CD1c-positive myeloid dendritic cell (primary cell): ENCODE measurements around the gene IDUA.
"Not testable (repeated sequence)": the region's sequence is repeated elsewhere in the genome, so short reads cannot be mapped to it uniquely, and the experiment has no call there.

Experiments
- DNase-seq: peaks from one replicate; pipeline ENCODE4 v3.0.0-alpha.2; 2016; ENCODE audit errors: extremely low spot score

IDUA gene

DNA sequence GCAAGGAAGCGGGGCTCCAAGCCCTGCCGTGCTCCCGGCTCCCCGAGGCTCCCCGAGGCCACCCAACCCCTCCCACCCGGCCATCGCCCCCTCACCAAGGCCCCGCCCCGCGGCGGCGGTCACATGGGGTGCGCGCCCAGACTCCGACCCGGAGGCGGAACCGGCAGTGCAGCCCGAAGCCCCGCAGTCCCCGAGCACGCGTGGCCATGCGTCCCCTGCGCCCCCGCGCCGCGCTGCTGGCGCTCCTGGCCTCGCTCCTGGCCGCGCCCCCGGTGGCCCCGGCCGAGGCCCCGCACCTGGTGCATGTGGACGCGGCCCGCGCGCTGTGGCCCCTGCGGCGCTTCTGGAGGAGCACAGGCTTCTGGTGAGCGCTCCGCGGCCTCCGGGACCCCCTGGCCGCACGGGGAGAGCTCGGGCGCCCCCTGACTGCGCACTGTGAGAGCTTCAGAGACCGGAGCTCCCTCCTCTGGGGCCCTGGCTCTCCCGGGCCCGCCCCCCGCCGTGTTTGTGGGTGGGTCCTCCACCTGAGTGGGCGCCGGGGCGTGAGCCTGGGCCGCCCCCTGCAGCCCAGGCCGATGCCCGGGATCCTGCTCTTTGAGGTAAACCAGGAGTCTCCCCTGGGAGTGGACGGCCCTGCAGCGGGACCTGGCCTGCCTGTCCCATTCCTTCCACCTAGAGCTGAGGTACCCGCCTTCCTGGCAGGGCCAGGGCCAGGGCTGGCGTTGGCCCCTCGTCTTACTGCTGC is at the start of gene IDUA:
TSS of gene IDUA (plus strand) at position 166 of the 745 bp plus-strand sequence. CDS start at position 207, 41 bp downstream.
- peak; percentile 90 for DNase-seq

DNA sequence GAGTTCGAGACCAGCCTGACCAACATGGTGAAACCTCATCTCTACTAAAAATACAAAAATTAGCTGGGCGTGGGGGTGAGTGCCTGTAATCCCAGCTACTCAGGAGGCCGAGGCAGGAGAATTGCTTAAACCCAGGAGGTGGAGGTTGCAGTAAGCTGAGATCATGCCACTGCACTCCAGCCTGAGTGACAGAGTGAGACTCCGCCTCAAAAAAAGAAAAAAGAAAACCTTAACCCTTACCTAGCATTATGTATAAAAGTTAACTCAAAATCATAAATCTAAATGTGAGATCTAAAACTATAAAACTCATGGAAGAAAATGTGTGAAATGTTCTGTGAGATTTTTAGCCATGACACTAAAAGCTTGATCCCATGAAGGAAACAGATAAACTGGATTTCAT is 47.3 kb upstream of the IDUA start:
- DNase-seq: not testable (repeated sequence)

DNA sequence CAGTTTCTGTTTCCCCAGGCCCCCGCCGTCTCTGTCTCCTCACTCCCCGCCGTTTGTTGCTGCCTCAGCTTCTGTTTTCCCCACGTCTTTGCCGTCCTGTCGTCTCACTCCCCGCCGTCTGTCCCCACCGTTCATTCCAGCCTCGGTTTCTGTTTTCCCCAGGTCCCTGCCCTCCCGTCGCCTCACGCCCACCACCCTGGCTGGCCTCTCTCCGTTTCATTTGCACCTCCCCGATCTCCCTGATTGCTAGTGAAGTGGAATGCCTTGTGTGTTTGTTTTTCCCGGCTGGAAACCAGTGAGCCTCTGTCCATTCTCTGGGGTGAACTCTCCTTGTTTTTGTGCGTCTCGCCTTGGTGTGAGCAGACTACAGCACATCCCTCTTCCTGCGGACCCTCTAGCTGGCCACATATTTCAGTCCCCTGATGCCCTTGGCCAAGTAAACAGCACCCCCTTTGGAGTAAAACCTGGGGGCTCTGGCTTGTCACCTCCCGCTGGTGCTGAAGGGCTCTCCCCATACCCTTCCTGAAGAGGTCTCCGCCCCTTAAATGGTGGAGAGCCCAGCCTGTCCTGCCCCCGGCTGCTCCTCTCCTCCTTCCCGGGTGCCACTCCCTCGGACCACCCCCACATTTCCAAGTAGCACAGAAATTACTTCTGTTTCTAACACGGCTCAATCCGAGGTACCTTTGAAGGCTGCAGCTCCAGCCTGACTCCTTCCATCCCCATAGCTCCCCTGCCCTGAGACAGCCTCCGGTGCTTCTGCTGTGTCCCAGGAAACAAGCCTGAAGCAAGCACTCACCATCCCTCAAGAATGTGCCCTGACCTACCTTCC is 41.4 kb upstream of the IDUA start:
- DNase-seq: no peak

DNA sequence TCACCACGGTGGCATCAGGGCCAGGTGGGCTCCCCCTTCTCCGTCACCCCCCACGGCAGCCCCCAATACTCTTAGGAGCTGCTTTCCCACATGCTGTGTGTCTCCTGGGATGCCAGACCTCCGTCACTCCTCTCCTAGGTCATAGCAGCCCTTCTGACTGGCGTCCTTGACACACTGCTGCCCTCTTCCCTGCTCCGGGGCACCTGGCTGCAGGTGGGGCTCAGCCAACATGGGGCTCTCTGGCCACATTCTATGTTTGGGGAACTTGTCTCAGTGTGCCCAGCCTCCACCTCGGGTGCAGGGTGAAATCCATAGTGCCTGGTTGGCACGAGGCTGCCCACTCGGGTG is 40.8 kb upstream of the IDUA start:
- DNase-seq: no peak

DNA sequence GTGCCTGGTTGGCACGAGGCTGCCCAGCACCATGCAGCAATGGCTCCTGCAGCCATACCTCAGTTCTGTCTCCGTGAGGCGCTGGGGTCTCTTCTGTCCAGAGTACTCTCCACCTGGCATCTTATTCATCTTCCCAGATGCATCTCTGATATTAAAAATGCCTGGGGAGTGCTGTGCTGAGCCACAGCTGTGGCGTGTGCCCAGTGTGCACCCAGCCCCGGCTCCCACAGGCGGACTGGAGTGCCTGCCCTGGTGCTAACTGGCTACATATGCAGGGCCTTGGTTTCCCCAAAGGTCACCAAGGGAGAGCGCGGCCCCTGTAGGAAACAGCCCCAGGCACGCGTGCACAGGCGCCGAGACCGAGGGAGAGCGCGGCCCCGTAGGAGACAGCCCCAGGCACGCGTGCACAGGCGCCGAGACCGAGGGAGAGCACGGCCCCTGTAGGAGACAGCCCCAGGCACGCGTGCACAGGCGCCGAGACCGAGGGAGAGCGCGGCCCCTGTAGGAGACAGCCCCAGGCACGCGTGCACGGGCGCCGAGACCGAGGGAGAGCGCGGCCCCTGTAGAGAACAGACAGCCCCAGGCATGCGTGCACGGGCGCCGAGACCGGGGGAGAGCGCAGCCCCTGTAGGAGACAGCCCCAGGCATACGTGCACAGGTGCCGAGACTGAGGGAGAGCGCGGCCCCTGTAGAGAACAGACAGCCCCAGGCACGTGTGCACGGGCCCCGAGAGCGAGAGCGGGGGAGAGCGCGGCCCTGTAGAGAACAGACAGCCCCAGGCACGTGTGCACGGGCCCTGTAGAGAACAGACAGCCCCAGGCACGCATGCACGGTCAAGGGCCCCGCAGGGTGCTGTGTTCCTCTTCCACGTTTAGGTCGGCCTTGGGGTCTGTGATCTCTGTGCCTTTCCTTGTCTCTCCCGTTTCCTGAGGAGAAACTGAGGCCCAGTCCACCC is 40.0 kb upstream of the IDUA start:
- no peak for DNase-seq

DNA sequence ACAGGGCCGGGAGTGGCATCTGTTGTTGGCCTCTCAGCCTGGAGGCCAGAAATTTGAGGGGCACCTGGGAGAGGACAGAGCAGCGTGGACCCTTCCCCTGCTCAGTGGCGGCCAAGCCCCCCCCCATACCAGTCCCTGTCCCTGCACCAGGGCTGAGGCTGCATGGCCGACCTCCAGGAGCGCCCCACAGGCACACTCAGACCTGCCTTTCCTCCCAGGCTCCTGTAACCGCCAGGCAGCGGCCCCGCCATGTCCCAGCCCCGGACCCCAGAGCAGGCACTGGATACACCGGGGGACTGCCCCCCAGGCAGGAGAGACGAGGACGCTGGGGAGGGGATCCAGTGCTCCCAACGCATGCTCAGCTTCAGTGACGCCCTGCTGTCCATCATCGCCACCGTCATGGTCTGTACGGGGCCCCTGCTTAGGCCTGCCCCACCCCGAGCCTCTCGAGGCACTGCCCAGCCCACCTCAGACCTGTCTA is 39.3 kb upstream of the IDUA start:
- no peak for DNase-seq

DNA sequence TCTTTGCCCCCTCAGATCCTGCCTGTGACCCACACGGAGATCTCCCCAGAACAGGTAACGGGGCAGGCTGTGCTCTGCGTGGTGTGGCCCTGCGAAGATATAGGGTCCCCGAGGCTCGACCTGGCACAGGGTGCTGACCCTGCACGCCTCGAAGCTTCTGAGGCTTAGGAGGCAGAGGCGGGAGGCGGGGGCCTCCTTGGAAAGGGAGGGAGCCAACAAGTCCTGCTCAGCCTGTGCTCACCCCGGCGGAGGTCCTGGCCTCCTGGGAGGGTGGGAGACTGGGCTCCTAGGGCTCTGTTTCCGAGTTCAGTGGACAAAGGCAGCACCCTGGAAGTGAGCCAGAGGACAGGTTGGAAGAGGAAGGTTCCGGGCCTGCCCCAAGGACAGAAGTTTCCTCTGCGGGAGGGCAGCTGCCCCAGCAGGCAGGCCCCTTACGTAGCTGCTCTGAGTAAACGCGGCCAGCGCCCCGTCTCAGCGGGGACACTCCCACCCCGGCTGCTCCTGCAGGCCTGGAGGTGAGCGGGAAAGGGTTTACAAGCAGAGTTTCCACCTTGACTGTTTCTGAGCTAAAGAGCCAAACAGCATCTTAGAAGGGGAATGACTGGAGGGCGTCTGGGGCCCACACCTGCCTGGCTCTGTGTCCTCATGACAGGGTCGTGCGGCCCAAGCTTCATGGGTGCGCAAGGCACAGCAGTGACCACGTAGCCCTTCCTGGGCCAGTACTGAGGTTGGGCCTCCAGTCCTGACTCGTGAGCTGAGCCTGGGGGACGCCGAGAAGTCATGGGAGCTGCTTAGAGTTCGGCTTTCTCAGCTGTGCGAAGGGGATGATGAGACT is 38.5 kb upstream of the IDUA start:
- no peak for DNase-seq

DNA sequence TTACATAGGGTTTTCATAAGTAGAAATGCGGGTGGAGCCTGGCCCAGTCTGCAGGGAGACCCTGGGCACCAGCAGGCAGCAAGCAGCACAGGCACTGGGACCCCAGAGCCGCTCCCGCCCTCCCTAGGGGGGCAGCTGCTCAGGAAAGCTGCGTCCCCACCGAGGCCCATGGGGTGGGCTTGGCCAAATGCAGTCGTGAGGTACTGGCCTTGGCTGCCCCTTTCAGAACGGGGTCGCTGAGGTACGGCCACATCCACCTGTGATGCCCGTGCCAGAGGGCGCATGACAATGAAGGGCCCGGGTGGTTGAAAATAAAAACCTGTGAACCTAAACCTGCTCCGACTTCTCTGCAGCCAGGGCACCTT is 37.9 kb upstream of the IDUA start:
- no peak for DNase-seq

DNA sequence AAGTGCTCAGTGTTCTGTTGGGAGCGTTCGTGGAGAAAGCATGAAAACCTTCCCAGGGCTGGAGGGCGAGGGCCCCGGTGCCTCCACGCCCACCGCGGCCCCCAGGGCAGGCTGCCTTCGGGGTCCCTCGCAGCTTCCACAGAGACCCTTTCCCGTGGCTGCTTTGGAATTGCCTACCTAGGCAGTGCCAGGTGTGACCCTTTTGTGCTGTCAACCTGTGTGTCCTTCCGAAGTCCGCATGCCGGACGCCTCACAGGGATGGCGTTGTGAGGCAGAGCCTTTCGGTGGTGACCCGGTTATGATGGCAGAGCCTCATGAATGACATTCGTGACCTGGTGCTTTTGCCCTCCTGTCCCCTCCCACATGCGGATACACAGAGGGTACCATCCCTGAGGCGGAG is 37.2 kb upstream of the IDUA start:
- no peak for DNase-seq

DNA sequence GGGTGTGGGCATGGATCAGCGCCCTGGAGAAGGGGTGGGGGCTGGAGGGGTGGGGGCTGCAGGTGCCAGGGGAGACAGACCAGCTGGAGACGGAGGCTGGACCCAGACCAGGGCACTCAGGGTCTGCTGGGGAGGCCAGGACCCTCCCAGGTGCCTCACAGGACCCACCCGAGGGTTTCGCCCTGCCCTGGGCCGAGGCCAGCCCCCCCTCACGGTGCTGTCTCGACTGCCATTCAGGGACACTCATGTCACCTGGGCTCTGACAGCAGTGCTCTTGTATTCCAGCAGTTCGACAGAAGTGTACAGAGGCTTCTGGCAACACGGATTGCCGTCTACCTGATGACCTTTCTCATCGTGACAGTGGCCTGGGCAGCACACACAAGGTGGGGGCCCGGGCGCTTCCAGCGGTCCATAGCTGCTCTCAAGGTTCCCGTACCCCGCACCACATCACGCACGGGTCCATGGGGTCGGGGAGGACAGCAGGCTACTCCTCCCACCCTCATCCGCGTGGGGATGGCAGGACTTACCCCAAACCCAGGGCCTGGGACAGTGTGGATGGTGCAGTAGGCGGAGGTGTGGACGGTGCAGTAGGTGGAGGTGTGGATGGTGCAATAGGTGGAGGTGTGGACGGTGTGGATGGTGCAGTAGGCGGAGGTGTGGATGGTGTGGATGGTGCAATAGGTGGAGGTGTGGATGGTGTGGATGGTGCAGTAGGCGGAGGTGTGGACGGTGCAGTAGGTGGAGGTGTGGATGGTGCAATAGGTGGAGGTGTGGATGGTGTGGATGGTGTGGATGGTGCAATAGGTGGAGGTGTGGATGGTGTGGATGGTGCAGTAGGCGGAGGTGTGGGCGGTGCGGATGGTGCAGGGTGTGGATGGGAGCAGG is 36.5 kb upstream of the IDUA start:
- DNase-seq: no peak

DNA sequence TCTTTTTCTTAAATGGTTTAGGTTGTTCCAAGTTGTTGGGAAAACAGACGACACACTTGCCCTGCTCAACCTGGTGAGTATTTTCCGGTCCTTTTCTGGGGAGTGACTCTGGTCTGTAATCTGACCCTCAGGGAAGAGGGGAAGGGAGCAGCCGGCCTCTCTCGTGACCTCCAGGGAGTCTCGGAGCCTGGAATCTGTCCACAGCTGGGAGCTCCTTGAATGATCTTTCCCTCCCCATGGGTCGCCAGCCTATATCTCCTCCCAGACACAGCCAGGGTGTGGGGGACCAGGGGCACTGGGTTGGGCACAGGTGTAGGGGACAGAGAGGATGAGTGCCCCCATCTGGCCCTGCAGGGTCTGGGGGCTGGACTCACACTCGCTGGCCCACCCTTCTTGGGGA is 35.7 kb upstream of the IDUA start:
- no peak for DNase-seq

DNA sequence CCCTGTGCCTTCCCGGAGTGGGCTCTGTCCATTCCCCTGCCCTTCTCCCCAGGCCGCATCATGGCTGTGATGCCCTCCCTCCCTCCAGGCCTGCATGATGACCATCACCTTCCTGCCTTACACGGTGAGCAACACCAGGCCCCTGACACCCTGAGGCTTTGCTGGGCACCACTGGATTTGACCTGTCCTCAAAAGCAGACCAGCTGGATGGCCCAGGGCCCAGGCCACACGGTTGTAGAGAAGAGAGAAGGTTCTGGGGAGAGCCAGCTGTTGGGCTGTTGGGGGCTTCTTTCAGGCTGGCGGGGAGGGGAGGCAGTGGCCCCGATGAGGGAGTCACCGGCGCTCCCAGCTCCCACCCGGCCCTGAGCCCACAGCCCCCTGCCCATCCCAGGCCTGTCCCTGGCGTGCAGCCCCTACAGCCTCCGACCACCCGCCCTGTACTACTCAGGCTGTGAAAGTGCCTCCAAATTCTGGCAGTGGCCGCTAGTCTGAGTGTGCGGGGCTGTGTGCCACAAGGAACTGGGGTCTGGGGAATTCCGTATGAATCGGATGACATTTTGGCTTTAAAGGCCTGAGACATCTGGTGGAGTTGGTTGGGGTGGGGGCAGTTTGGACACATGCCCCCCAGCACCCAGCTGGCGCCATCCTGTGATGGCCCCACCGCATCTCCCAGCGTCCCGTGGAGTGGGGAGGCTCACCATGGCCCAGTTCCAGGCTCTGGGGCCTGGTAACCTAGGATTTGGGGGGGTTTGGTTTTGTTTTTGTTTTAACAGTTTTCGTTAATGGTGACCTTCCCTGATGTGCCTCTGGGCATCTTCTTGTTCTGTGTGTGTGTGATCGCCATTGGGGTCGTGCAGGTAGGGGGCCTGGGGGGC is 35.0 kb upstream of the IDUA start:
- no peak for DNase-seq

DNA sequence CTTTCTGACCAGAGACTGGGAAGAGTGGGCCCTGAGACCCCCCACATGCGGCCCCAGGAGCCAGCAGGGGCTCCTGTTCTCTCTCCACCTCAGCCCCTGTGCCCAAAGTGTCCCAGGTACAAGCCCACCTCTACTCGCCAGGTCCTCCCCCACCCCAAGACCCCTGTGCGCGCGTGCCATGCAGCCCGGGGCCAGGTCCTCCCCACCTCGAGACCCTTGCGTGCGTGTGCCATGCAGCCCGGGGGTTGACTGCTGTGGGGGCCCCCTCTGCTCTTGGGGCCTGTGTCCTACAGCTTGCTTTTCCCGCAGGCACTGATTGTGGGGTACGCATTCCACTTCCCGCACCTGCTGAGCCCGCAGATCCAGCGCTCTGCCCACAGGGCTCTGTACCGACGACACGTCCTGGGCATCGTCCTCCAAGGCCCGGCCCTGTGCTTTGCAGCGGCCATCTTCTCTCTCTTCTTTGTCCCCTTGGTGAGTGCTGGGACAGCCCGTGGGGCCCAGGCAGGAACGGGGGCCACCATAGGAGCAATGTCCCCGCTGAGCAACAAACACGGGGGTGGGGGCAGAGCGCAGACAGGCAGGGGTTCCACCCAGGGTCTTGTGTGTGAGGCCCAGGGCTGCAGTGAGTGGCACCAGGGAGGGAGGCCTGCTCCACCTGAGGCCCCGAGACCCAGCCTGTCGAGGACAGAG is 33.8 kb upstream of the IDUA start:
- DNase-seq: no peak

DNA sequence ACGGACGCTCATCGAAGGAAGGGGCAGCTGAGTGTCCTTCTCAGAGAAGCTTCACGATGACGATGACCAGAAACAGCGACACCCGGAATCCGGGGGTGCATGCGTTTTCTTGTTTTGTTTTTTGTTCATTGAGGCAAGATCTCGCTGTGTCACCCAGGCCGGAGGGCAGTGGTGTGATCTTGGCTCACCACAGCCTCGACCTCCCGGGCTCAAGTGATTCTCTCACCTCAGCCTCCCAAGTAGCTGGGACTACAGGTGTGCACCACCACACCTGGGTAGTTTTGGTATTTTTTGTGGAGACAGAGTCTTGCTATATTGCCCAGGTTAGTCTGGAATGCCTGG is 33.3 kb upstream of the IDUA start:
- no peak for DNase-seq

DNA sequence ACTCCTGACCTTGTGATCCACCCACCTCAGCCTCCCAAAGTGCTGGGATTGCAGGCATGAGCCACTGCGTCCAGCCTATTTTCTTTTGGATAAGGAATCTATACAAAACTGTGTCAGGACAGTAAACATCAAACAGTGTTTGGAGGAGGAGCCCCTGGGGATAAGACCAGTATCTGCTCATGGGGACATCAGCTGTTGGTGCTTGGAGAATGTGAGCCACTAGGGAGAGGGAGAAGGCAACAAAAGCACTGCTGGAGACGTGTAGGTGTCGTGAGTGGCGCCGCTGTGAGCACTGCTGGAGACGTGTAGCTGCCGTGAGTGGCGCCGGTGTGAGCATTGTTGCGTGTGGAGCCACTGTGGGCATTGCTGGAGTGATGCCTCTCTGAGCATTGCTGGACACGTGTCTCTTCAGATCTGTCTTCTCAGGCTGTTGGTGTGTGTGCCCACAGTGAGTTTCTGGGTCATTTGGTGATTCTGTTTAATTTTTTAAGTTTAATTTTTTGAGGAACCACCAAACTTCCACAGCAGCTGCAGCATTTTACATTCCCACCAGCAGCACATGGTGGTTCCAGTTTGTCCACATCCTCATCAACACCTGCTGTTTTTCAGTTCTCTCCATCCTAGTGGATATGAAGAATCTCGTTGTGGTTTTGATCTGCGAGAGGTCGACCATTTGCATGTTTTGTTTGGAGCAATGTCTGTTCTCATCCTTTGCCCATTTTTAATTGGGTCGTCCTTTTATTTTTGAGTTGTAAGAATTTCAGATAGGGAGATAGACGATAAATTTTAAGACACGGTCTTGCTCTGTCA is 32.4 kb upstream of the IDUA start:
- no peak for DNase-seq

DNA sequence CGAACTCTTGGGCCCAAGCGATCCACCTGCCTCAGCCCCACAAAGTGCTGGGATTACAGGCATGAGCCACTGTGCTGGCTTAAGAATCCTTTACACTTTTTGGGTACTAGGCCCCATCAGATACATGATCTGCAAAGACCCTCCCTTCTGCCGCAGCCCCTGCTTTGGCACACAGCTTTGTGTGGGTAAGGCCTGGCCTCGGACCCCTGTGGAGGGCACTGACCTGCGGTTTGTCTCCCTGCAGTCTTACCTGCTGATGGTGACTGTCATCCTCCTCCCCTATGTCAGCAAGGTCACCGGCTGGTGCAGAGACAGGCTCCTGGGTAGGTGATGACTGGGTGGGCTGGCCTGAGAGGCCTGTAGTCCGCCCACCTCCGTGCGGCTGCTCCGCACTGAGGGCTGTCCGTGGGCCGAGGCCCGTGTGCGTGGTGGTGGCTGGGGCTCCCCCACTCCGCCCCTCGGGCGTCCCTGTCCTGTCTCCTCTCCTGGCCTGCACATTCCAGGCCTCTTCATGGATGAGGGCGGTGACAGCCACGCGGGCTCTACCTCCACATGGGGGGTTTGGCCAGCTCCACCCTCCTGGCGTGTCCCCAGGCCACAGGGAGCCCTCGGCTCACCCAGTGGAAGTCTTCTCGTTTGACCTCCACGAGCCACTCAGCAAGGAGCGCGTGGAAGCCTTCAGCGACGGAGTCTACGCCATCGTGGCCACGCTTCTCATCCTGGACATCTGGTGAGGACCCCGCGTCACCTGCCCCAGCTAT is 31.5 kb upstream of the IDUA start:
- no peak for DNase-seq

DNA sequence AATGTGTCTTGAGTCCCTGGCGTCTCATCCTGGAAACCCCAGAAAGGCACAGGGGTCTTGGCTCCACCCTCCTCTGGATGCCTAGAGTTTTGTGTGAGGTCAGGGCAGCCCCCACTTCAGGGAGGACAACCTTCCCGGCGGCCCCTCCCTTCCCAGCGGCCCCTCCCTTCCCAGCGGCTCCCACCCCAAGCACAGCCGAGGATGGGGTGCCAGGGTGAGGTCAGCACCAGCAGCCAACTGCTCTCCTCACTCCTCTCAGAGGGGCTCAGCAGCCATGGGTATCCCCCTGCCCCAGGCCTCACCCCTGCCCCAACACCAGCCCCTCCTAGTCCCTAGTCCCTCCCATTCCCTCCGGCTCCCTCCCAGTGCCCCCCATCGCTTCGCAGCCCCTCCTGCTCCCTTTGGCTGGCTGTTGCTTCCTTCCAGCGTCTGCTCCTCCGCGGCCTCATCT is 30.9 kb upstream of the IDUA start:
- DNase-seq: no peak
